ENCODE measurements around the gene KRTAP22-1. TPM values are rescaled to one million over a fixed set of nuclear protein-coding genes. Genes with fewer than 3 reads are reported as not detected.
A peak's percentile ranks its signal among the peaks of the same experiment; 100 is the strongest.

KRTAP22-1 gene
- total RNA-seq (2014; rRNA removed; shearing (Covaris generic)), result not detected in 2 replicates

- DNase-seq (ENCODE audit: low spot score), result no peak
Observed at GRCh38 chr21:30600787-30601186, at the start of gene KRTAP22-1. TSS of gene KRTAP22-1 (plus strand) at chr21:30601087.

- no peak for DNase-seq (ENCODE audit: low spot score)
Observed at GRCh38 chr21:30552782-30553181, 48.1 kb upstream of the KRTAP22-1 start.

GRCh38 chr21:30555095-30555494 is 45.8 kb upstream of the KRTAP22-1 start:
- DNase-seq (ENCODE audit: low spot score), result no peak

GRCh38 chr21:30561264-30561895 is 39.5 kb upstream of the KRTAP22-1 start, which contains the start of gene KRTAP19-7:
TSS of gene KRTAP19-7 (minus strand) at chr21:30561314. CDS start at chr21:30561289, 25 bp downstream.
- DNase-seq (ENCODE audit: low spot score), result no peak

- no peak for DNase-seq (ENCODE audit: low spot score)
Observed at GRCh38 chr21:30561957-30562356, 38.9 kb upstream of the KRTAP22-1 start.

- no peak for DNase-seq (ENCODE audit: low spot score)
Observed at GRCh38 chr21:30563072-30563471, 37.8 kb upstream of the KRTAP22-1 start.

- no peak for DNase-seq (ENCODE audit: low spot score)
Observed at GRCh38 chr21:30563630-30564029, 37.3 kb upstream of the KRTAP22-1 start.

GRCh38 chr21:30567617-30568016 is 33.3 kb upstream of the KRTAP22-1 start:
- DNase-seq (ENCODE audit: low spot score), result no peak

- no peak for DNase-seq (ENCODE audit: low spot score)
Observed at GRCh38 chr21:30577766-30578165, 23.1 kb upstream of the KRTAP22-1 start.

GRCh38 chr21:30579346-30579745 is 21.5 kb upstream of the KRTAP22-1 start:
- DNase-seq (ENCODE audit: low spot score), result no peak

- DNase-seq (ENCODE audit: low spot score), result peak; percentile 7
Observed at GRCh38 chr21:30580132-30580531, 20.8 kb upstream of the KRTAP22-1 start.

GRCh38 chr21:30582870-30583269 is 18.0 kb upstream of the KRTAP22-1 start:
- DNase-seq (ENCODE audit: low spot score), result no peak

- DNase-seq (ENCODE audit: low spot score), result no peak
Observed at GRCh38 chr21:30590297-30590696, 10.6 kb upstream of the KRTAP22-1 start, which contains the start of gene KRTAP22-2. TSS of gene KRTAP22-2 (minus strand) at chr21:30590397.

GRCh38 chr21:30592140-30592539 is 8.7 kb upstream of the KRTAP22-1 start, which contains the start of gene KRTAP6-3:
TSS of gene KRTAP6-3 (plus strand) at chr21:30592440. CDS start at chr21:30592446, 6 bp downstream.
- DNase-seq (ENCODE audit: low spot score), result no peak

GRCh38 chr21:30598802-30599201 is 2.1 kb upstream of the KRTAP22-1 start, which contains the start of gene KRTAP6-2:
TSS of gene KRTAP6-2 (minus strand) at chr21:30598902. CDS start at chr21:30598874, 28 bp downstream.
- DNase-seq (ENCODE audit: low spot score), result no peak

GRCh38 chr21:30605968-30606367 is 5.1 kb downstream of the KRTAP22-1 start:
- DNase-seq (ENCODE audit: low spot score), result peak; percentile 22

GRCh38 chr21:30612132-30612531 is 11.2 kb downstream of the KRTAP22-1 start:
- no peak for DNase-seq (ENCODE audit: low spot score)

GRCh38 chr21:30613836-30614235 is 12.9 kb downstream of the KRTAP22-1 start, which contains the start of gene KRTAP6-1:
TSS of gene KRTAP6-1 (minus strand) at chr21:30613930. CDS start at chr21:30613904, 26 bp downstream.
- no peak for DNase-seq (ENCODE audit: low spot score)

- DNase-seq (ENCODE audit: low spot score), result no peak
Observed at GRCh38 chr21:30615199-30615598, 14.3 kb downstream of the KRTAP22-1 start.

GRCh38 chr21:30616125-30616524 is 15.2 kb downstream of the KRTAP22-1 start, which contains the start of gene KRTAP20-1:
TSS of gene KRTAP20-1 (plus strand) at chr21:30616425. CDS start at chr21:30616455, 30 bp downstream.
- no peak for DNase-seq (ENCODE audit: low spot score)

GRCh38 chr21:30620080-30620479 is 19.2 kb downstream of the KRTAP22-1 start:
- no peak for DNase-seq (ENCODE audit: low spot score)

- no peak for DNase-seq (ENCODE audit: low spot score)
Observed at GRCh38 chr21:30620522-30620921, 19.6 kb downstream of the KRTAP22-1 start, which contains the start of gene KRTAP20-4. TSS of gene KRTAP20-4 (plus strand) at chr21:30620627.

- DNase-seq (ENCODE audit: low spot score), result no peak
Observed at GRCh38 chr21:30623362-30623761, 22.5 kb downstream of the KRTAP22-1 start.
